GM08714 (cell line): Measurements from ENCODE around the gene GTF3C1.

ENCODE experiments used
- H3K4me3 ChIP-seq: fragments of 200-500 bp; sonication (Bioruptor generic); 2 replicates; pipeline ENCODE4 v1.5.1; 2014; ENCODE audit warnings: mild to moderate bottlenecking, low read length, inconsistent platforms
- ZNF274 ChIP-seq: IDR thresholded peaks from 2 replicates; pipeline ENCODE4 v1.6.1; 2012; ENCODE audit warnings: mild to moderate bottlenecking, low read depth, low read length

GTF3C1 gene

DNA sequence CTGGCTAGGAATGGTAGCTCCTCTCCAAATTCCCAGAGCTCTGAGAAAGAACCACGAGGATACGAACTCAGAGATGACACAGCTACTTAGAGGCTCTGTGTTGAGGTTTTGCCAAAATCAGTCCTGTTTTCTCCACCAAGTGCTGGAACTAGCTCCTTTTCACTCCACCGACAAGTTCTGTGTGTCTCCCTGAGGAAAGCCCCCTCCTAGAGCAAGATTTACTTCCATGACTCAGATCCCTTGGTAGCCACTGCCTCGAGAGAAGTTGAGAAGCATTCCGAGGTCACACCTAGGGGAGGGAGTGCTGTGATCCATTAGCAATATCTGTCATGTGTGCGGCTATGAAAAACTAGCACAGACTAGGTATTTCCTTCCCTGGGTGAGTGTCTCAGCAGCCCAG, 117.2 kb downstream of the GTF3C1 start:
- no peak for TF ChIP-seq ZNF274
- H3K4me3 ChIP-seq = no peak overlapping the region

DNA sequence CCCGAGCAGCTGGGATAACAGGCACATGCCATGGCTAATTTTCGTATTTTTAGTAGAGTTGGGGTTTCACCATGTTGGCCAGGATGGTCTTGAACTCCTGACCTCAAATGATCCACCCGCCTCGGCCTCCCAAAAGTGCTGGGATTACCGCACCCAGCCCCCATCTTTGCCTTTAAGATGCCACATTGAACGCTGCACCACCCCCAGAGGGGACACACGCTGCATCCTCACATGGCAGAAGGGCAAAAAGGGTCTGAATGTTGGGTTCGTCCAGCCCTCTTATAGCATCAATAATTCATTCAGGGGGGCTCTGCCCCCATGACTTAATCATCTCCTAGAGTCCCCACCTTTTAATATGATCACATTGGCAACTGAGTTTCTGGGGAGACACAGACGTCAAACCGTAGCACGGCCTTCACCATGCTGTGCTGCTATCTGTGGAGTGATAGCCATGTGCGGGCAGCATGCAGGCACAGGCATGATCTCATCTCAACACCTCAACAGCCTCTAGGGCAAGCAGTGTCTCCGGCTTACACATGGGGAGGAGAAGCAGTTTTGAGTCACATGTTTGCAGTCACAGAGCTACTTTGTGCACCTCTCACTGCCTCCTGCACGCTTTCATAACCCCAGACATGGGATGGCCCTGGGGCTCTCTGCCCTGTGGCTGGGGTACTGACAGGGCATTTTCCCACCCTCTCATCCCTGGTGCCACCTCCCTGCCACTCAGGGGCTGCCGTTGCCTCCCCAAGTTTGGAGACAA, 117.8 kb downstream of the GTF3C1 start:
- TF ChIP-seq ZNF274 = no peak
- H3K4me3 ChIP-seq = no peak overlapping the region

DNA sequence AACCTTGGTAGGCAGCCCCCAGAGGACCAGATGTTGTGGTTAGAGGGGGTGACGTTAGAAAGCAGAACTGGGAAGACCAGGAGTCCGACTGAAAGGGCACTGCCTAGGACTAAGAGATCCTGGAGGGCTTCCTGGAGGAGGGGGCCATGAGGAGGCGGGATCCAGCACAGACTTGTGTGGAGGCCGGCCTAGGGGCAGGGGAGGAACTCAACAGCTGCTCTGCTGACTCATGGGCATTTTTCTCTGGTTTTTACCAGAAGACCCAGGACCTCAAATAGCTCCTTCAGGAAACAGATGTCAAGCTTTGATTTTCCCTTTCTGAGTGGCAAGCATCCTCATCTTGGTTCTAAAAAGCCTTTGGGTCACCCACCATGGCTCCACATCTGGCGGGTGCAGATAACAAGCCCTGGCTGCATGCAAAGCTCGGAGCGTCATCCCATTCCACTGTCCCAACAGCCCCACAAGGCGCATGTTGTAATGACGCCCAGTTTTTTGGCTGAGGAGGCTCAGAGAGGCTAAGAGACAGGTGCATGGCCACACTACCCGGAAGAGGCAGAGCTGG, 118.7 kb downstream of the GTF3C1 start:
- H3K4me3 ChIP-seq = no peak overlapping the region
- TF ChIP-seq ZNF274 = no peak

DNA sequence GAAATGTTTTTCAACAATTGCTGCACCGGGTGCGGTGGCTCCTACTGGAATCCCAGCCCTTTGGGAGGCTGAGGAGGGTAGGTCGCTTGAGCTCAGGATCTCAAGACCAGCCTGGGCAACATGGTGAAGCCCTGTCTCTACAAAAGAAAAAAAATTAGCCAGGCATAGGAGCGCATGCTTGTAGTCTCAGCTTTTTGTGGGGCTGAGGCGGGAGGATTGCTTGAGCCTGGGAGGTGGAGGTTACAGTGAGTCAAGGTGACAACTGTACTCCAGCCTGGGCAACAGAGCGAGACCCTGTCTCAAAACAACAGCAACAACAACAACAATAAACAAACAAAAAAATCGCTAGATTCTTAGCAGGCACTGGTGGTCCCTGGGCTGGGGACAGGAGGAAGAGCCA, 119.2 kb downstream of the GTF3C1 start:
- no peak overlapping the region for H3K4me3 ChIP-seq
- no peak for TF ChIP-seq ZNF274

DNA sequence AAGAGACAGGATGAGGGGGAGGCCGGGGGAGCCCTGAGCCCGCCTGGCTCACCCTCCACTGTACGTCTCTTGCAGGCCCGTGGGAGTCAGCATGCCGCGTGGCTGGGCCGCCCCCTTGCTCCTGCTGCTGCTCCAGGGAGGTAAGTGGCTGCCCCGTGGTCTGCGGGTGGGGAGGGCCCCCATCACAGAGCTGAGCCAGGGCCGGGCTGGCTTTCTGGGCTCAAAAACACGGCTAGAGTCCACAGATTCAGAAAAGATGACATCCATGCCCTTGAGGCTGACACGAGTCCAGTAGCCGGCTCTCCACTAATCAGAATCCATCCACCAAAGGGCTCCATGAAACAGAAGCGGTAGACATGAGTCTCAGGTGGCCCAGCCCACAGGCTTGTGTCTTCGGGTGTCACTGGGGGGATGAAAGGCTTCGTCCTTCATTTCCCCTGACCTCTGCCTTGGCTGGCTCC, 119.7 kb downstream of the GTF3C1 start:
- TF ChIP-seq ZNF274 = no peak
- H3K4me3 ChIP-seq = no peak overlapping the region

DNA sequence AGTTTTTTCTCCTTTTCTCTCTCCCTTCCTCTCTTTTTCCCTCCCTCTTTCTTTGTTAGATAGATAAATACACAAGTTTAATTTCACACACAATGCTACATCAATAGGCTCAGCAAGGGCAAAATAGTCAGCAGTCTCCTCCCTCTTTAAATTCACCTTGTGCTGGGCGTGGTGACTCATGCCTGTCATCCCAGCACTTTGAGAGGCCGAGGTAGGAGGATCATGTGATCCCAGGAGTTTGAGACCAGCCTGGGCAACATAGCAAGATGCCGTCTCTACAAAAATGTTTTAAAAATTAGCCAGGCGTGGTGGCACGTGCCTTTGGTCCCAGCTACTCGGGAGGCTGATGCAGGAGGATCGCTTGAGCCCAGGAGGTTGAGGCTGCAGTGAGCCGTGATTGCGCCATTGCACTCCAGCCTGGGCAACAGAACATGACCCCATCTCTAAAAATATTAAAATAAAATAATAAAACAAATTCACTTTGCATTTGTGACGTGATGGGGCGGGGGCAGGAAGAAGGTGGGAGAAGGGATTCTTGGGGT, 120.3 kb downstream of the GTF3C1 start:
- H3K4me3 ChIP-seq = no peak overlapping the region

DNA sequence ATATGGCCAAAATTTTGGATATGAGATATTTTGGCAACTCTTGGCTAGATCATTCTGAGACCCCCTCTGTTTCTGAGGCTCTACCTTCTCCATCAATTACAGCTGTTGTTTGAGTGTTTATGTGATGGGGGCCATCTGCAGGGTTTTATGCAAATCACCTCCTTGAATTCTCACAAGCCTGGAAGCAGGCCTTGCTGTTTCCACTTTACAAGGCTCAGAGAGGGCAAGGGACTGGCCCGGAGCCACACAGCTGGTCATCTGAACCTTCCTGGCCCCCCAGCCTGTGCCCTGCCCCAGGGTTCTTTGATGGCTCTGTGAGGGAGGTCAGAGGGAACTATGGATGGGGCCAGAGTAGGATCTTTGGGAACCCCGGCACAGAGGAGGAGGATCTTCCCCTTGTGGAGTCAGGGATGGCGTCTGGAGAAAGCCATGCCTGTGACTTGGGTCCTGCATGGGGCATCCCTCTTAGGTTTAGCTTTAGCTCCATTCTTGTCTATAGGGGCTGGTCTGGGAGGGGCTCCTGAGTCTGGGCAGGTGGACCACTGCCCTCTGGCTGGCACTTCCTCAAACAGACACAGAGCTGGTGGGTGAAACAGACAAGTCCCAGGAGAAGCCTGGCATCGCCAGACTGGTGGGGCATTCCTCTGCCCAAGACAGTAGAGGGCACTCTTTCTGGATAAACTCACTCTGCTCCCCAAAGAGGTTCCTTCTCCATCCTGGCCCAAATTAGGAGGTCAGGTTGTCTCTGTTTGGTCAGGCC, 121.5 kb downstream of the GTF3C1 start:
- H3K4me3 ChIP-seq = no peak overlapping the region
- TF ChIP-seq ZNF274 = no peak

More for the DNA sequence above, 120.3 kb downstream of the GTF3C1 start:
- no peak for TF ChIP-seq ZNF274

DNA sequence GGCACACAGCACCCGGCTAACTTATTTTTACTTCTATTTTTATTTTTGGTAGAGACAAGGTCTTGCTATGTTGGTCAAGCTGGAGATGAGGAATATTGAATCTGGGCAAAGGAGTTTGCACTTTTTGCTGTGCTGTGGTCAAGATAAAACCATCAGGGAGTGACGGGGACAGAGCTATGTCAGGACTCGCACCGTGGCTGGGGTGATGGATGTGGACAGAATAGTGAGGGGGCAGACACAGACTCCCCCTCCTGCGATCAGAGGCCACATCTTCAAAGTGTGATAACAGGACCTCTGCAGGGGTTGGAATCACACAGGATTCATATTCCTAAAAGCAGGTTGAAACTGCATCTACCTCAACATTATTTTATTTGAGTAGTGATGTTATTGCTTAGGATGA, 122.2 kb downstream of the GTF3C1 start:
- no peak overlapping the region; the same call in 1 of the 2 replicates for H3K4me3 ChIP-seq
- TF ChIP-seq ZNF274 = no peak

DNA sequence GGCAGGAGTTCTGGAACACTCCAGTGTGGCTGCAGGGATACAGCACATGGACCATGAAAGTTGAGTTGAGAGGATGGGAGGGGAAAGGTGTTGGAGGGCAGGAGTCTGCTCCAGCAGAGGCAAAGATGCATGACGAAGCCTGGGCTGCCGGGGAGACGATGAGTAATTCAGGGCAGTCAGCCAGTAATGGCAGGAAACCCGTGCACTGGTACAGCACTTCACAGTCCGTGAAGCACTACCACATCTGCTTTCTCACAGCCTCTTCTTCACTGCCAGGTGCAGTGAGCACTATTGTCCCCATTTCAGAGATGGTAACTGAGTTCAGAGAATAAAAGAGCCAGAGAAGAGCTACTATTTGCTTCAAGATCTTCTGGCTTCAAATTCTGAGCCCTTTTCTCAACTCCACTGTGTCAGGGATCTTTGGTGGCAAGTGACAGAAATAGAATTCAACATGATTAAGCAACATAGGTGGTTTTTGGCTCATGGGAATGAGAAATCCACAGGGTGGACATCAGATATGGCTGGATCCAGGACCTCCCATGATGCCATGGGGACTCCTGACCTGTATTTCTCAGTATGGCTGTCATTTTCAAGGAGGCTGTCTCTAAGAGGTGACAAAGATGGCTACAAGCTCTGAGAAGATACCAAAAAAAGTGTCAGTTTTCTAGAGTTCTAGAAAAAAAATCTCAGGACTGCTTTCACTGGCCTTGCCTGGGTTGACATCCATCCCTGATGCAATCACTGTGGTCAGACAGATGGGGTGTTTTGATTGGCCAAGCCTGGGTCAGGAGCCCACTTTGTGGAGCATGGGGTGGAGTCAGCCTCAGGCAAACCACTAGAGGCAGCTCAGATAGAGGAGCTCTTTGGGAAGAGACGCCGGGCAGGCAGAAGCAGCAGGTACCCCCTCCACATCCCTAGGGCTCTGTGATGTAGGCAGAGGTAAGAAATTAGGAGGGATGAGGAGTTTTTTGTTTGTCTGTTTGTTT, 123.0 kb downstream of the GTF3C1 start:
- H3K4me3 ChIP-seq = no peak overlapping the region; the same call in 1 of the 2 replicates
- TF ChIP-seq ZNF274 = no peak

DNA sequence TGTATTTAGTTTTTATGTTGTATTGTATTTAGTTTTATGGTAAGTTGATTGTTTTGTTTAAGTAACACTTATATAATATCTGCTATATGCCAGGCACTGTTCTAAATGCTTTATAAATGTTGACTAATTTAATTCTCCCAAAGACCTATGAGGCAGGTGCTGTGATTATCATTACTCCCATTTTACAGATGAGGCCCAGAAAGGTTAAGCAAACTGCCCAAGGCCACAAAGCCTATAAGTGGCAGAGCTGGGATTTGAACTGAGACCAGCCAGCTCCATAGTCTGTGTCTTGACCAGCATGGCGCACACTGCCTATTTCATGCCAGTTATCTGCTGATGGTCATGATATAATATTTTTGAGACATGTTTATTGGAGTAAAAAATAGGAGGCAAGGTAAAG, 123.8 kb downstream of the GTF3C1 start:
- no peak overlapping the region for H3K4me3 ChIP-seq
- no peak for TF ChIP-seq ZNF274

DNA sequence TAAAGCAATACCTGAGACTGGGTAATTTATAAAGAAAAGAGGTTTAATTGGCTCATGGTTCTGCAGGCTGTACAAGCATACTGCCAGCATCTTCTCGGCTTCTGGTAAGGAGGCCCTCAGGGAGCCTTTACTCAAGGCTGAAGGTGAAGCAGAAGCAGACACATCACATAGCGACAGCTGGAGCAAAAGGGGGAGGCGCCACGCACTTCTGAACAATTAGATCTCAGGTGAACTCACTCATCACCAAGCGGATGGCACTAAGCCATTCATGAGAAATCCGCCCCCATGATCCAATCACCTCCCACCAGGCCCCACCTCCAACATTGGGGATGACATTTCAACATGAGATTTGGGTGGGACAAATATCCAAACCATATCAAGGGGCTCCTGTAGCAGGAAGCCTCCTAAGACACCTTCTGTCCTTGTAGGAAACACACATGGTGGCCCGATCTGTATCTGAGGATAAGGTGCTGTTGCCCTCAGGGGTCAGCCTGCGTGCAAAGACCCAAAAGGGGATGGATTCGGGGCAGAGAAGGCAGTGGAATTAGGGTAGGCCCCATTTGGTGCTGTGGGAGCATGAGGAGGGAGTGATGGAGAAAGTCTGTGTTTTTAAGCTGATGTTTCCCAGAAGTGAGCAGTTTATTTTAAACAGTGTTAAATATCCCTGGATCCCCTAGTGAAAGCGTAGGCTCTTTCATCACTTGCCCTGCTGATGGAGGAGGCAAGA, 124.8 kb downstream of the GTF3C1 start:
- no peak overlapping the region for H3K4me3 ChIP-seq
- no peak for TF ChIP-seq ZNF274

DNA sequence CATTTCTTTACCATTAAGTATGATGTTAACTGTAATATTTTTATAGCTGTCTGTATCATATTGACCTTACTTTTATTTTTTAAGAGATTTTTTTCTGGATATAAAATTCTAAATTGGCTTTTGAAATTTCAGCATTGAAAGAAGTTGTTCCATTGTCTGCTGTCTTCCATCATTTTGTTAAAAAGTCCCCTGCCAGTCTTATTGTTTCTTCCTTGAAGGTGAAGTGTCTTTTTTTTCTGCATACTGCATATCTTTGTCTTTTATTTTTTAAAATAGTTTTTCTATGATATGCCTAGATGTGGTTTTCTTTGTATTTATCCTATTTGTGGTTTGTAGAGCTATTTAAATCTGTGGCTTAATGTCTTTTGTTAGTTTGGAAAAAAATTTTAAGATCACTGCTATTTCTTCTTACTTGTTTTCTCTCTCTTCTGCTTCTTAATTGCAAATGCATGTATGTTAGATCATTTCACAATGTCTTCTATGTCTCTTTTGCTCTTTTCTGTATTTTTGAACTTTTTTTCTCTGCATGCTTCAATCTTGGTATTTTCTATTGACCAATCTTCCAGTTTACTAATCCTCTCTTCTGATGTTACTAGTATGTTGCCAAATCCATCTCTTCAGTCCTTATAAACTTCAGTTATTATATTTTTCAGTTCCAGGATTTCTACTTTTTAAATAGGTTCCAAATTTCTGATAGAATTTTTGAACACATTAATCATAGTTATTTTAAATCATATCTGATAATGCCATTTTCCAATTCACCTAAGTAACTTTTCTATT, 127.6 kb downstream of the GTF3C1 start:
- no peak overlapping the region for H3K4me3 ChIP-seq
- no peak for TF ChIP-seq ZNF274
